ENCODE measurements around the gene OLA1.

DNA sequence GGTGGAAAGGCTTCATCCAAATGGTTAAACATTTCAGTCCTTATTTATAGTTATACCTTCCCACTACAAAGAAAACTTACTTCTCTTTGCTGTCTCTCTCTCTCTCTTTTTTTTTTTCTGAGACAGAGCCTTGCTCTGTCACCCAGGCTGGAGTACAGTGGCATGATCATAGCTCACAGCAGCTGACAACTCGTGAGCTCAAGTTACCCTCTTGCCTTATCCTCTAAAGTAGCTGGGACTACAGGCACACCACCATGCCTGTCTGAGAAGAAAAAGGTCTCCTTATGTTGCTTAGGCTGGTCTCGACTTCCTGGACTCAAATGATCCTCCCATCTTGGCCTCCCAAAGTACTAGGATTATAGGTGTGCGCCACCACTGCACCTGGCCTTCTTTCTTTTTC lies 32.3 kb upstream of the OLA1 start:
- no peak for TF ChIP-seq POLR2A (IDR thresholded peaks at IDR 0.05; ENCODE audit: low read depth, low read length)
- no peak for TF ChIP-seq POLR2AphosphoS5 (IDR thresholded peaks at IDR 0.05; ENCODE audit: low read depth, low read length)
- TF ChIP-seq TAF1 (IDR thresholded peaks at IDR 0.05; ENCODE audit: borderline replicate concordance, low read depth, low read length): no peak

Data from GM12892 (cell line).